CD4-positive, alpha-beta T cell treated with Interleukin-4 for 4 hours (primary cell): ENCODE measurements around the gene ZSWIM5.
"Not testable (repeated sequence)": the region's sequence is repeated elsewhere in the genome, so short reads cannot be mapped to it uniquely, and the experiment has no call there.

ENCODE experiments used
- DNase-seq: peaks from one replicate; pipeline ENCODE4 v3.0.0-alpha.2; 2020

ZSWIM5 gene

GRCh38 chr1:45016090-45016697 lies 190.2 kb downstream of the ZSWIM5 start:
- no peak for DNase-seq

GRCh38 chr1:45015683-45016082 lies 190.7 kb downstream of the ZSWIM5 start:
- no peak for DNase-seq

GRCh38 chr1:45014321-45015028 lies 191.9 kb downstream of the ZSWIM5 start:
- DNase-seq: peak; percentile 84

- DNase-seq: no peak
Measured at GRCh38 chr1:45013551-45014209, 192.7 kb downstream of the ZSWIM5 start.

- DNase-seq: peak; percentile 14
Measured at GRCh38 chr1:45012639-45013278, 193.6 kb downstream of the ZSWIM5 start.

- DNase-seq: peak; percentile 93
Measured at GRCh38 chr1:45011837-45012638, 194.4 kb downstream of the ZSWIM5 start, which contains the start of gene UROD. TSS of gene UROD (plus strand) at chr1:45012254. CDS start at chr1:45012266, 12 bp downstream.

GRCh38 chr1:45010855-45011811 lies 195.3 kb downstream of the ZSWIM5 start, which contains the start of gene HECTD3:
TSS of gene HECTD3 (minus strand) at chr1:45011324. CDS start at chr1:45011257, 67 bp downstream.
- peak; percentile 77 for DNase-seq

GRCh38 chr1:45009956-45010854 lies 196.2 kb downstream of the ZSWIM5 start:
- no peak for DNase-seq

- DNase-seq: no peak
Measured at GRCh38 chr1:45009296-45009865, 197.0 kb downstream of the ZSWIM5 start.

- DNase-seq: no peak
Measured at GRCh38 chr1:45008516-45008915, 197.9 kb downstream of the ZSWIM5 start.

- DNase-seq: no peak
Measured at GRCh38 chr1:45008076-45008475, 198.3 kb downstream of the ZSWIM5 start.

- no peak for DNase-seq
Measured at GRCh38 chr1:45007311-45007710, 199.1 kb downstream of the ZSWIM5 start.

- DNase-seq: no peak
Measured at GRCh38 chr1:45005761-45006160, 200.6 kb downstream of the ZSWIM5 start.

GRCh38 chr1:45004281-45004920 lies 202.0 kb downstream of the ZSWIM5 start:
- DNase-seq: no peak

- no peak for DNase-seq
Measured at GRCh38 chr1:45003741-45004140, 202.7 kb downstream of the ZSWIM5 start.

GRCh38 chr1:45002650-45003645 lies 203.5 kb downstream of the ZSWIM5 start:
- DNase-seq: no peak

- DNase-seq: not testable (repeated sequence)
Measured at GRCh38 chr1:45001576-45001975, 204.8 kb downstream of the ZSWIM5 start.

- no peak for DNase-seq
Measured at GRCh38 chr1:45001011-45001481, 205.4 kb downstream of the ZSWIM5 start.
